Stimulated activated naive CD4-positive, alpha-beta T cell (primary cell): ENCODE results near the gene CIAO3.
"Not testable (repeated sequence)": the region's sequence is repeated elsewhere in the genome, so short reads cannot be mapped to it uniquely, and the experiment has no call there.

Source experiments
- DNase-seq, 6 experiments: peaks; one replicate each; lab custom pipeline; 2025; lab: John Stamatoyannopoulos, UW

The CIAO3 gene

GRCh38 chr16:740764-741505 lies at the start of gene CIAO3:
Gene CIAO3 (minus strand): TSS chr16:740997. CDS start chr16:740985, 12 bp downstream.
- DNase-seq: peak; percentile 83 to 96 (median 92)

- no peak for DNase-seq
Measured at GRCh38 chr16:790086-790485, 49.3 kb upstream of the CIAO3 start.

GRCh38 chr16:789191-789850 lies 48.5 kb upstream of the CIAO3 start:
- no peak for DNase-seq

- DNase-seq: peak; percentile 90 to 95 (median 92)
Measured at GRCh38 chr16:788399-789126, 47.8 kb upstream of the CIAO3 start, which contains the start of gene CHTF18. Gene CHTF18 (plus strand): TSS chr16:788620. CDS start chr16:788685, 65 bp downstream.

GRCh38 chr16:787978-788398 lies 47.2 kb upstream of the CIAO3 start, which contains the start of gene RPUSD1:
Gene RPUSD1 (minus strand): TSS chr16:788381. CDS start chr16:787737, 644 bp downstream.
- DNase-seq: no peak

GRCh38 chr16:787321-787966 lies 46.6 kb upstream of the CIAO3 start:
- DNase-seq: no peak

GRCh38 chr16:785563-786535 lies 45.1 kb upstream of the CIAO3 start:
- DNase-seq: peak; percentile 29 to 76 (median 62)

- no peak for DNase-seq
Measured at GRCh38 chr16:784431-784830, 43.6 kb upstream of the CIAO3 start.

- DNase-seq: no peak
Measured at GRCh38 chr16:783404-784161, 42.8 kb upstream of the CIAO3 start.

GRCh38 chr16:782766-783403 lies 42.1 kb upstream of the CIAO3 start:
- DNase-seq: no peak

GRCh38 chr16:782258-782657 lies 41.5 kb upstream of the CIAO3 start:
- no peak for DNase-seq

GRCh38 chr16:781346-782010 lies 40.7 kb upstream of the CIAO3 start:
- no peak for DNase-seq

GRCh38 chr16:780296-780695 lies 39.5 kb upstream of the CIAO3 start:
- no peak for DNase-seq

GRCh38 chr16:779561-779960 lies 38.8 kb upstream of the CIAO3 start:
- DNase-seq: no peak

- no peak for DNase-seq
Measured at GRCh38 chr16:778909-779527, 38.2 kb upstream of the CIAO3 start.

- no peak for DNase-seq
Measured at GRCh38 chr16:778447-778846, 37.6 kb upstream of the CIAO3 start.

GRCh38 chr16:777826-778225 lies 37.0 kb upstream of the CIAO3 start:
- no peak for DNase-seq

GRCh38 chr16:776824-777223 lies 36.0 kb upstream of the CIAO3 start:
- no peak for DNase-seq

GRCh38 chr16:776298-776697 lies 35.5 kb upstream of the CIAO3 start:
- DNase-seq: not testable (repeated sequence)
